Fibroblast of lung (primary cell): ENCODE data around the gene VRK2.

Source experiments
- CTCF ChIP-seq, 2 donors: IDR thresholded peaks in 1 of 2; conservative IDR thresholded peaks in 1 of 2; 1 replicate in 1 of 2; 2 replicates in 1 of 2; pipeline ENCODE4 v1.5.1; 2011 to 2012; ENCODE audit warnings: low read length in 2 of 2, control low read depth in 1 of 2, inconsistent platforms in 1 of 2, low read depth in 1 of 2, mild to moderate bottlenecking in 1 of 2
- EZH2 ChIP-seq: IDR thresholded peaks from 2 replicates; pipeline ENCODE4 v1.5.1; 2012; ENCODE audit warnings: low read length, control low read depth, mild to moderate bottlenecking; ENCODE audit errors: missing control alignments

GRCh38 chr2:58032016-58032763 lies 14.4 kb upstream of the VRK2 start:
- TF ChIP-seq CTCF (conservative IDR thresholded peaks at IDR 0.05 in 1 of 2, IDR thresholded peaks at IDR 0.05 in 1 of 2; ENCODE audit: low read depth in 1 of 2, low read length in 2 of 2): no peak
- TF ChIP-seq EZH2: no peak
